Right atrium auricular region (tissue), 2 donors: ENCODE results near the gene MED28. TPM values are rescaled to one million over a fixed set of nuclear protein-coding genes. Genes with fewer than 3 reads are reported as not detected.

ENCODE experiments used
- DNase-seq: peaks from one replicate; pipeline ENCODE4 v3.0.0-alpha.2; 2019; ENCODE audit warnings: low spot score
- H3K27ac ChIP-seq, 2 donors: fragments of 200-600 bp; sonication (generic); 1 replicate in 1 of 2; 2 replicates in 1 of 2; pipeline ENCODE4 v1.5.1; 2016 to 2019
- H3K27me3 ChIP-seq, 2 donors: fragments of 200-600 bp; sonication (generic); one replicate each; pipeline versions ENCODE4 v1.5.1 to v1.6.0; 2017 to 2019
- H3K36me3 ChIP-seq: fragments of 200-600 bp; sonication (generic); one replicate; pipeline ENCODE4 v1.5.1; 2016
- H3K4me1 ChIP-seq, 2 donors: fragments of 200-600 bp; sonication (generic); one replicate each; pipeline versions ENCODE4 v1.5.1 to v1.6.0; 2017 to 2019
- H3K4me3 ChIP-seq, 2 donors: fragments of 200-600 bp; sonication (generic); 1 replicate in 1 of 2; 2 replicates in 1 of 2; pipeline ENCODE4 v1.5.1; 2017 to 2019; ENCODE audit warnings: mild to moderate bottlenecking in 1 of 2, moderate library complexity in 1 of 2
- H3K9me3 ChIP-seq, 2 donors: fragments of 200-600 bp; sonication (generic); one replicate each; pipeline ENCODE4 v1.5.1; 2019
- CTCF ChIP-seq, 2 donors: fragments of 200-600 bp; sonication (generic); IDR thresholded peaks; one replicate each; pipeline ENCODE4 v1.5.1; 2019; ENCODE audit warnings: antibody characterized with exemption in 2 of 2
- total RNA-seq, 2 donors: library from RNA; depleted of rRNA; stranded (reverse); fragments of >200 nt; gene quantifications; one replicate each; pipeline ENCODE4 v1.1.0, GENCODE V29; 2016

The MED28 gene
- total RNA-seq, 2 donors from 2014 or later = 5.1 to 5.9 TPM

- H3K36me3 ChIP-seq = no peaks in the 10 kb centered on the region
- H3K27ac ChIP-seq = no peak overlapping the region
- H3K4me3 ChIP-seq = no peak overlapping the region
- H3K27me3 ChIP-seq = no peaks in the 10 kb centered on the region
- DNase-seq = no peak
- peaks cover 0 to 11% of the 10 kb centered on the region in 2 donors for H3K9me3 ChIP-seq
- no peaks in the 10 kb centered on the region for H3K4me1 ChIP-seq
- no peak for TF ChIP-seq CTCF (IDR thresholded peaks at IDR 0.05)
These were observed 52.8 kb downstream of the MED28 start for GRCh38 chr4:17667253-17667652.

- no peak for DNase-seq
- no peak for TF ChIP-seq CTCF (IDR thresholded peaks at IDR 0.05)
- no peaks in the 10 kb centered on the region for H3K27me3 ChIP-seq
- H3K4me3 ChIP-seq = no peak overlapping the region
- H3K36me3 ChIP-seq = no peaks in the 10 kb centered on the region
- H3K9me3 ChIP-seq = peaks cover 0 to 15% of the 10 kb centered on the region in 2 donors
- no peaks in the 10 kb centered on the region for H3K4me1 ChIP-seq
- no peak overlapping the region for H3K27ac ChIP-seq
These were observed 53.3 kb downstream of the MED28 start for GRCh38 chr4:17667653-17668201.

GRCh38 chr4:17670423-17670822 is 56.0 kb downstream of the MED28 start:
- TF ChIP-seq CTCF (IDR thresholded peaks at IDR 0.05) = no peak
- no peak for DNase-seq
- Histone ChIP-seq H3K27me3 (no peaks in the 10 kb centered on the region), H3K27ac (no peak overlapping the region), H3K36me3 (no peaks in the 10 kb centered on the region), H3K9me3 (peaks cover 0 to 15% of the 10 kb centered on the region in 2 donors), H3K4me3 (no peak overlapping the region), H3K4me1 (no peaks in the 10 kb centered on the region)

GRCh38 chr4:17680559-17681280 is 66.3 kb downstream of the MED28 start:
- Histone ChIP-seq H3K9me3 (no peaks in the 10 kb centered on the region), H3K4me1 (no peaks in the 10 kb centered on the region), H3K36me3 (no peaks in the 10 kb centered on the region), H3K4me3 (no peak overlapping the region), H3K27me3 (no peaks in the 10 kb centered on the region), H3K27ac (no peak overlapping the region)
- no peak for DNase-seq
- no peak for TF ChIP-seq CTCF (IDR thresholded peaks at IDR 0.05)

- H3K27ac ChIP-seq = no peak overlapping the region
- no peaks in the 10 kb centered on the region for H3K27me3 ChIP-seq
- no peaks in the 10 kb centered on the region for H3K9me3 ChIP-seq
- no peak overlapping the region for H3K4me3 ChIP-seq
- H3K36me3 ChIP-seq = no peaks in the 10 kb centered on the region
- H3K4me1 ChIP-seq = no peaks in the 10 kb centered on the region
- no peak for TF ChIP-seq CTCF (IDR thresholded peaks at IDR 0.05)
- no peak for DNase-seq
These were observed 67.1 kb downstream of the MED28 start for GRCh38 chr4:17681281-17682221.
